OCI-LY1 (cell line): ENCODE results near the gene SLC22A2.

Source experiments
- H2AFZ ChIP-seq: fragments of 200-600 bp; sonication (generic), shearing (Covaris generic); 2 replicates; pipeline ENCODE4 v1.6.0; 2014; ENCODE audit warnings: antibody characterized with exemption, mild to moderate bottlenecking, low read length
- H3F3A ChIP-seq: fragments of 200-600 bp; sonication (generic), shearing (Covaris generic); 2 replicates; pipeline ENCODE4 v1.6.0; 2014; ENCODE audit warnings: mild to moderate bottlenecking, antibody characterized with exemption, low read length, moderate library complexity; ENCODE audit not compliant: insufficient read depth
- H3K27ac ChIP-seq: fragments of 200-600 bp; sonication (generic); 2 replicates; pipeline ENCODE4 v1.5.1; 2014; ENCODE audit warnings: low read length, mixed run types, mild to moderate bottlenecking, low read depth; ENCODE audit not compliant: poor library complexity, severe bottlenecking
- H3K27me3 ChIP-seq: fragments of 200-600 bp; sonication (generic); 2 replicates; pipeline ENCODE4 v1.6.0; 2014; ENCODE audit warnings: antibody characterized with exemption, mild to moderate bottlenecking, low read length, moderate library complexity; ENCODE audit not compliant: insufficient read depth
- H3K36me3 ChIP-seq: fragments of 200-600 bp; sonication (generic); 2 replicates; pipeline ENCODE4 v1.6.1; 2014; ENCODE audit warnings: mild to moderate bottlenecking, antibody characterized with exemption, low read length, moderate library complexity, mixed read lengths; ENCODE audit not compliant: insufficient read depth
- H3K4me1 ChIP-seq: fragments of 200-600 bp; sonication (generic); 2 replicates; pipeline ENCODE4 v1.5.1; 2014; ENCODE audit warnings: mild to moderate bottlenecking, low read length, moderate library complexity; ENCODE audit not compliant: insufficient read depth, severe bottlenecking
- H3K4me2 ChIP-seq: fragments of 200-600 bp; sonication (generic), shearing (Covaris generic); 2 replicates; pipeline ENCODE4 v1.6.1; 2014; ENCODE audit warnings: low read length
- H3K4me3 ChIP-seq: fragments of 200-600 bp; sonication (generic); 2 replicates; pipeline ENCODE4 v1.5.1; 2014; ENCODE audit warnings: low read length, low read depth, mild to moderate bottlenecking, mixed read lengths; ENCODE audit not compliant: poor library complexity, severe bottlenecking
- H3K79me2 ChIP-seq: fragments of 200-600 bp; shearing (Covaris generic); 2 replicates; pipeline ENCODE4 v1.6.1; 2016; ENCODE audit warnings: mixed run types, low read length, mixed read lengths; ENCODE audit not compliant: insufficient read depth
- H3K9ac ChIP-seq: fragments of 200-600 bp; sonication (generic), shearing (Covaris generic); 2 replicates; pipeline ENCODE4 v1.6.1; 2014; ENCODE audit warnings: mild to moderate bottlenecking, low read length, mixed read lengths
- H3K9me2 ChIP-seq: fragments of 200-600 bp; sonication (generic), shearing (Covaris generic); 2 replicates; pipeline ENCODE4 v1.6.1; 2014; ENCODE audit warnings: low read depth, mild to moderate bottlenecking, low read length, mixed read lengths
- H3K9me3 ChIP-seq: fragments of 200-600 bp; shearing (Covaris generic); 2 replicates; pipeline ENCODE4 v1.6.1; 2014; ENCODE audit warnings: low read length, mixed read lengths
- H4K20me1 ChIP-seq: fragments of 200-600 bp; sonication (generic), shearing (Covaris generic); 2 replicates; pipeline ENCODE4 v1.6.0; 2016; ENCODE audit warnings: mild to moderate bottlenecking, low read length; ENCODE audit not compliant: insufficient read depth
- CTCF ChIP-seq: fragments of 200-600 bp; sonication (generic), shearing (Covaris generic); IDR thresholded peaks from 2 replicates; pipeline ENCODE4 v1.5.1; 2017; ENCODE audit warnings: mild to moderate bottlenecking, antibody characterized with exemption, low read length, moderate library complexity, mixed read lengths
- EZH2 ChIP-seq: fragments of 200-600 bp; sonication (generic), shearing (Covaris generic); IDR thresholded peaks from 2 replicates; pipeline ENCODE4 v1.8.0; 2017; ENCODE audit warnings: borderline replicate concordance, mixed run types, mild to moderate bottlenecking, antibody characterized with exemption, low read length, moderate library complexity, mixed read lengths

SLC22A2 gene

GRCh38 chr6:160224639-160225237 lies 33.9 kb downstream of the SLC22A2 start:
- Histone ChIP-seq H3K4me1 (no peaks in the 10 kb centered on the region), H3K9me2 (no peaks in the 10 kb centered on the region), H3K4me2 (no peak overlapping the region), H3K36me3 (no peaks in the 10 kb centered on the region), H3K9me3 (no peaks in the 10 kb centered on the region), H3K4me3 (no peak overlapping the region), H3K27ac (no peak overlapping the region), H3F3A (no peaks in the 10 kb centered on the region), H3K79me2 (no peaks in the 10 kb centered on the region), H4K20me1 (no peaks in the 10 kb centered on the region), H3K27me3 (no peaks in the 10 kb centered on the region), H3K9ac (no peak overlapping the region), H2AFZ (no peak overlapping the region)
- TF ChIP-seq CTCF (no peak), EZH2 (no peak)

DNA sequence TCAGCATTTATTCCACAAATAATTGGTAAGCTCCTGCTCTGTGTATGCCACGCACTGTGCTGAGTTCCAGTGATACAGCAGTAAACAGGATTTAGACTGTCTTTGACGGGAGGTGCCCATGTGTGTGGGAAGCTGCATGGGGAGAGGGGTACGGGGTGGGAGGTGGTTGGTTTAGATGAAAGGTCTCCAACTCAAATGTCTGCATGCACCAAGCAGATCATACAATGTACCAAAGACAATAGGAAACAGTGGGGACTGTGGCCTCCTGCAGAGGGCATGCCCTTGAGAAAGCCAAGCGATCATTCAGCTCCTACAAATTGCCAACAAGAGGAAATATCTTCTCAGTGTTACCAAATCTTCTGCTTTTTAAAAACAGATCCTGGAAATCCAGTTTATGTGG lies 36.1 kb downstream of the SLC22A2 start:
- H3K27me3 ChIP-seq, result no peaks in the 10 kb centered on the region
- H3K79me2 ChIP-seq, result no peaks in the 10 kb centered on the region
- no peaks in the 10 kb centered on the region for H3F3A ChIP-seq
- H3K9me2 ChIP-seq, result no peaks in the 10 kb centered on the region
- no peaks in the 10 kb centered on the region for H4K20me1 ChIP-seq
- H2AFZ ChIP-seq, result no peak overlapping the region
- H3K36me3 ChIP-seq, result no peaks in the 10 kb centered on the region
- no peaks in the 10 kb centered on the region for H3K4me1 ChIP-seq
- no peaks in the 10 kb centered on the region for H3K9me3 ChIP-seq
- H3K4me2 ChIP-seq, result no peak overlapping the region
- TF ChIP-seq EZH2 (no peak), CTCF (no peak)
- no peak overlapping the region for H3K4me3 ChIP-seq
- H3K27ac ChIP-seq, result no peak overlapping the region
- no peak overlapping the region for H3K9ac ChIP-seq

DNA sequence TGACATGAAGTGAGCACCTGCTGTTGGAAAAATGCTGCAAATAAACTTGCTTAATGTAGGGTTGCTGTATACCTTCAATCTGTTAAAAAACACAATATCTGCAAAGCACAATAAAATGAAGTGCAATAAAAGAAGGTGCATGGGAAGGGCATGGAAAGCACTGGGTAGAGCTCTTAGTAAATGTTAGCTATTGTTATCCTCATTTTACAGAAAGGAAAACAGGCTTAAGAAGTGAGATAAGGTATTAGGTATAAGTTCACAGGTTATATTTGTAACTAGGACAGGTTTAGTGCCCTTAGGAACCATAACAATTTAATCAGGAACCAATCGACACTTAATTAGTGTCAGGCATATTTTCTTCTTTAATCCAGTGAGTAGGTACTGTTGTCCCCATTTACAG lies 36.7 kb downstream of the SLC22A2 start:
- Histone ChIP-seq H3K4me1 (no peaks in the 10 kb centered on the region), H3K9me2 (no peaks in the 10 kb centered on the region), H3K36me3 (no peaks in the 10 kb centered on the region), H3K27me3 (no peaks in the 10 kb centered on the region), H3F3A (no peaks in the 10 kb centered on the region), H3K9me3 (no peaks in the 10 kb centered on the region), H3K79me2 (no peaks in the 10 kb centered on the region), H4K20me1 (no peaks in the 10 kb centered on the region), H2AFZ (no peak overlapping the region), H3K9ac (no peak overlapping the region), H3K27ac (no peak overlapping the region), H3K4me2 (no peak overlapping the region), H3K4me3 (no peak overlapping the region)
- TF ChIP-seq EZH2 (no peak), CTCF (no peak)
